Measurements from ENCODE around the gene INSIG1. TPM values are rescaled to one million over a fixed set of nuclear protein-coding genes. Genes with fewer than 3 reads are reported as not detected.

INSIG1 gene
- total and polyA plus RNA-seq, 2 experiments from 2014 or later, result 70.3 to 131 TPM

- H3K9me2 ChIP-seq (ENCODE audit: insufficient read depth), result no peaks in the 10 kb centered on the region
- H3K4me3 ChIP-seq, result no peak overlapping the region
- no peaks in the 10 kb centered on the region for H3K27me3 ChIP-seq (ENCODE audit: insufficient read depth)
- Mint-ChIP-seq H3K4me1 (peaks cover 8% of the 10 kb centered on the region; the same call in 2 of the 3 replicates), H3K27me3 (ENCODE audit: insufficient read depth, low read depth, poor library complexity) (no peaks in the 10 kb centered on the region), H3K27ac (no peak overlapping the region), H3K4me3 (no peak overlapping the region), H3K36me3 (ENCODE audit: low read depth) (no peaks in the 10 kb centered on the region), H3K9me3 (no peaks in the 10 kb centered on the region)
- no peak for TF ChIP-seq ZNF114 (CRISPR knock-in tag; IDR thresholded peaks at IDR 0.05)
- TF ChIP-seq STAT1 (IDR thresholded peaks at IDR 0.05; ENCODE audit: unreplicated experiment), result no peak
- no peak for TF ChIP-seq JUNB (IDR thresholded peaks at IDR 0.05; ENCODE audit: unreplicated experiment)
- no peak for TF ChIP-seq ETS1 (IDR thresholded peaks at IDR 0.05)
- no peak for TF ChIP-seq ZNF331 (CRISPR knock-in tag; IDR thresholded peaks at IDR 0.05; ENCODE audit: low read depth)
- no peak for TF ChIP-seq NANOG (IDR thresholded peaks at IDR 0.05; ENCODE audit: borderline replicate concordance)
- TF ChIP-seq ZNF462 (CRISPR knock-in tag; IDR thresholded peaks at IDR 0.05), result no peak
- TF ChIP-seq REST (IDR thresholded peaks at IDR 0.05; ENCODE audit: unreplicated experiment), result no peak
- TF ChIP-seq CTCF (conservative IDR thresholded peaks at IDR 0.05; ENCODE audit: low read depth in 2 of 2), result no peak
- no peak for TF ChIP-seq EZH2phosphoT487 (IDR thresholded peaks at IDR 0.05; ENCODE audit: unreplicated experiment)
- TF ChIP-seq CREB1 (CRISPR knock-in tag; IDR thresholded peaks at IDR 0.05; ENCODE audit: low read depth), result no peak
- TF ChIP-seq POLR2AphosphoS5 (IDR thresholded peaks at IDR 0.05; ENCODE audit: low read depth), result no peak
- no peak for TF ChIP-seq EZH2 (IDR thresholded peaks at IDR 0.05; ENCODE audit: low read depth, unreplicated experiment)
- H3K4me1 ChIP-seq (ENCODE audit: insufficient read depth), result no peaks in the 10 kb centered on the region
- no peak for DNase-seq (ENCODE audit: low spot score)
- no peaks in the 10 kb centered on the region for H3K79me2 ChIP-seq (replicated peaks; ENCODE audit: insufficient read depth)
- H3K27ac ChIP-seq (ENCODE audit: low read depth), result no peak overlapping the region
- H2AFZ ChIP-seq, result no peak overlapping the region
- no peaks in the 10 kb centered on the region for H3K36me3 ChIP-seq (ENCODE audit: insufficient read depth)
- H4K20me1 ChIP-seq (replicated peaks; ENCODE audit: insufficient read depth), result no peaks in the 10 kb centered on the region
- H3F3A ChIP-seq (replicated peaks; ENCODE audit: low read depth), result no peaks in the 10 kb centered on the region
- ATAC-seq, result no peak
- no peak overlapping the region for H3K4me2 ChIP-seq
Observed at GRCh38 chr7:155262031-155262430, 35.6 kb upstream of the INSIG1 start.

All from GM23338 (cell line).